NCI-H2081 treated with DMSO at 0.1 percent for 48 hours (cell line): ENCODE results near the gene CCDC87.
A peak's percentile ranks its signal among the peaks of the same experiment; 100 is the strongest.
"Not testable (repeated sequence)": the region's sequence is repeated elsewhere in the genome, so short reads cannot be mapped to it uniquely, and the experiment has no call there.

Source experiments
- DNase-seq: peaks from one replicate; lab custom pipeline; 2025; lab: John Stamatoyannopoulos, UW

Gene CCDC87

DNA sequence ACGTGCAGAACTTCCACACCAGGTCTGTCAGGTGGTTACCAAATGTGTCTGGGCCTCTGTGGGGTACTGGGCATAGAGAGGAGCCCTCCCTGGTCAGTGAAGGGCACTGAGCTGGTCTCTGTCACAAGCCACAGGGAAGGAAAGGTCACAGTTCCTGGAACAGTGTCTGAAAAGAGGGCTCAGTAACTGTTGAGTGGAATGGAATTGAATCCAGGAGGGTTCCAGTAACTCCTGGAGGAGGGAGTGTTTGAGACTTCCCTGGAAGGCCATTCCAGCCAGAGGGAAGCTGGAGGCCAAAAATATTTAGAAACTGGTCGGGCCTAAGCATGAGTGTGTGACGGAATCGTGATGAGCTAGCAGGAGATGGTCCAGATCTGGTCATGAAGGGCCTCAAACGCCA lies 38.3 kb downstream of the CCDC87 start:
- DNase-seq, result no peak

DNA sequence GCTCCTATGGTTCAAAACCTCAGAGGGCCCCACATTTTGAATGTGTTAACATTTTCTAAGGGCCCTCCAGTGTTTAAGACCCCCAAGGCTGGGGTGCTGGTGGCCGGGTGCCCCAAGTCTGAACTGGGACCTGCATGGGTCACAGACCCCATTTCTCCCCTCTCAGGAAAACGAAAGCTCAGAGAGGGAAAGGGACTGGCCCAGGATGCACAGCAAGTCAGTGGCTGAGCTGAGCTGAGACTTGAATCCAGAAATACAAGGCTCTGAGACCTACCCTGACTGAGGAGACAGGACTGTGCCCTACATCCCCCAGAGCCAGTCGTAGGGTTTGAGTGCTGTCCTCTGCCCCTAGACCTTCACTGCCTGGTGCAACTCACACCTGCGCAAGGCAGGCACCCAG lies 42.0 kb downstream of the CCDC87 start:
- DNase-seq, result no peak

DNA sequence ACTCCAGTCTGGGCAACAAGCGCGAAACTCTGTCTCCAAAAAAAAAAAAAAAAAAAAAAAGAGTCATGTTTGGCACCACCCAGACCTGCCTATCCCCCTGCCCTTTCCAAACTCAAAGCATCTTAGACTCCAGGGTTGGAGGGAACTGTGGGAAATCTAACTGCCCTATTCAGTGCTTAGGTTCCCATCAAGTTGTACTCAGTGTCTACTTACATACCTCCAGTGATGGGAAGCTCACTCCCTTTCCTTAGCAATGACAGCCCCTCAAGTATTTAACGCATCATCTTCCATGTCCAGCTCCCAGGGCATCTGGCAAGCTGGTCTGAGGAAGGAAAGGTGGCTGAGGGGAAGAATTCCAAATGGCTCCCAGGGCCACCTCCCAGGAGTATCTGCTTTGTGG lies 43.2 kb downstream of the CCDC87 start:
- no peak for DNase-seq

DNA sequence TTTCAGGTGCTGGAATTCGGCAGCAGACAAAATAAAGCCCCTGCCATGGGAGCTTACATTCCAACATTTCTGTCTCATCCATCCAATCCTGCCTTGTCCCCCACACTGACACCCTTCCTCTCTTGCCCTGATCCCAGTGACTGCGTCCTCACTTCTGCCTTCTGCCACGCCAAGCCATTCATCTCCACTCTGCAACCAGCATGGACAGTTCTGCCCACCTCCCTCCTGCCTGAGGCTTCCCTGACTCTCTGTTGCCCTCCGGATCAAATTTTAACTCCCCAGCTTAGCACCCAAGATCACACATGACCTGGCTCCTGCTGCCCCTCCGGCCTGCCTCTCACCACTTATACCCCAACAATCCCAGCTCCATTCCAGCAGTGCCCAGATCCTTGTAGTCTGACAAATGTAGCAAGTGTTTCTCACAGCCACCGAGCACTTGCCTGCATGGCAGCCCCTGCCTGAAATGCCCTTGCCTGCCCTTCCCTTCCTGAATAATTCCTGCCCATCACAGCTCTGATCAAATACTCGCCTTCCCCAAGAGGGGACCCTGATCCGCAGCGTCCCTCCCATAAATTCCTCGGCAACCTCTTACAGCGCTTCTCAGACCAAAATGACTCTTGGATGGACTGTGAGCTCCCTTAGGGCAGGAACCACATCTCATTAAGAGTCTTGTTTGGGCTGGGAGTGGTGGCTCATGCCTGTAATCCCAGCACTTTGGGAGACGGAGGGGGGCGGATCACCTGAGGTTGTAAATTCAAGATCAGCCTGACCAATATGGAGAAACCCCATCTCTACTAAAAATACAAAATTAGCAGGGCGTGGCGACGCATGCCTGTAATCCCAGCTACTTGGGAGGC lies 43.9 kb downstream of the CCDC87 start:
- no peak for DNase-seq

DNA sequence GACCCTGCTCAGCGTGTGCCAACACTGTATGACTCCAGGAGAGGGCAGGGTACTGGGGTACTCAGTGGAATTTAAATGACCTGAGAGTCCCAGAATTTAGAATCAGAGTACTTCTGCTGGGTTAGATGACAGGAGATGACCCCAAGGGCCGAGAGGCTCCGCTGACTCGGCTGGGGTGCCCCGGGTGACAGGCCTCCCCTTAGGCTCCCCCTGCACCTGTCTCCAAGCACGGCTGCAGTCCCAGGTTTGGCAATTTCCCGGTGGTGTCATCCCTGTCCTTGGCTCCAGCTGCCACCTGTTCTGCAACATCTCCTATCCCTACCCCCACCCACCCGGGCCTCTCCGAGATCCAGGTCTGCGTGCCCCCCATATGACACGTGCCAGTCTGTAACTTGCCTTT lies 44.8 kb downstream of the CCDC87 start:
- no peak for DNase-seq

DNA sequence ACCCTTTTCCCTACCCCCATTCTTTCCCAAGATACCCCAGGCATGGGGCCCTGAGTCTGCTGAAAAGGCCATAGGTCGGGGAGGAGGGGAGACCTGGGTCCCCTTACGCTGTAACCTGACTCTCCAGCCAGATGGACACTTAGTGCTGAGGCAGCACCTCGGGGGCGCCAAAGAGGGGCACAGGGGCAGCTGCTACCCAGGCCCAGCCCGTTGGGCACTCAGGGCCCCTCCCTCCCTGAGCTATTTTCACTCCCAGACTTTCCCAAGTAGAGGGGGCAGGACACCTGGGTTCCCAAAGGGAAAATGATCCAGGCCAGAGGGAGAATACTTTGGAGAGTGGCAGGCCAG lies 45.2 kb downstream of the CCDC87 start:
- DNase-seq, result no peak

DNA sequence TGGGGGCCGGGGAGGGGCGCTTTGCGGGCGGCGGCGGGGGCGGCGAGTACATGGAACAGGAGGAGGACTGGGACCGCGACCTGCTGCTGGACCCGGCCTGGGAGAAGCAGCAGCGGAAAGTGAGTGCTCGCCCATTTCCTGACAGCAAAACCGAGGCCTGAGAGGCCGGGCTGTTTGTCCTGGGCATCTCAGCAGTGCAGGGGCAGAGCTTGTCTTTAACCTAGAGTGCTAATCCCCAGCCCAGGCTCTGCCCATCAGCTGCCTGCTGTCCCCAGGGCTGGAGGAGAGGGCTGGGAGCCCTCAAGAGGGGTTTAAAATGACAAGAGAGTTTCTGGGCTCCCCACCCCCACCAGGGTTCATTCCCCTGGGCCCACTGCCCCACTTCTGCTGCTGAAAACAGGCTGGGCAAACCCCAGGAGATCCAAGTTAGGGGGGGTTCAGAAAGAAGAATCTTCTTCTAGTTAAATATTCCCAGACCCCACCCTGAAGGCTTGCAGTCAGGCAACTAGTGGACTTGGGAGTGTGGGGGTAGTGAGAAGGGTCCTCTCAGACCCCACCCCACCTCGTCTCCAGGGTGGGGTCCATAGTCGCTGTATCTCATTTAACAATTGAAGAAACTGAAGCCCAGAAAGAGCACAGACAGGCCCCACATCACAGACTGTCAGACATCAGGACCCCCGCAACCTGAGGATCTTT lies 45.7 kb downstream of the CCDC87 start:
- DNase-seq, result no peak

DNA sequence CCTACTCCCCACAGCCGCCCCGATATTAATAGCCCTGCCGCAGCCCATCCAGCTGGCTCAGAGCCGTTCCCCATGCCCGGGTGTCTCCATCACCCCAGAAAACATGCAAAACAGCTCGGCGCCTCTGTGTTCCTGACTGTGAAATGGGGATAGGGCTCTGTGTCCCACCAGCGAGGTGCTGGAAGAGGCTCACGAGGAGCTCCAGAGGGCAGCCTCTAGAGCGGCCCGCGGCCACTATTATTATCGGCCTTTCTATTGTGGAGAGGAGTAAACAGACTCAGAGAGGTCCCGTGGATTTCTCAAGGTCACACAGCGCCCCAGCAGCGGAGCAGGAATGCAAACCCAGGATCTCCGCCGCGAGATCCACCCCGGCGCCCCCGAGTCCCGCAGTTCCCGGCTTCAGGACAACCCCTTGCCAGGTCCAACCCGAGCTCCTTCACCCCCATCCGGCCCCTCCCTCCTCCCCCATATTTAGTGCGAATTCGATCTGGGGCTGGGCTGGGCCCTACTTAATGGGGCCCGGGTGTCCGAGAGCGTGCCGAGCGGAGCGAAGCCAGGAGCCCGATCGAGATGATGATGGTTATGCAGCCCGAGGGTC lies 46.4 kb downstream of the CCDC87 start, which contains the start of gene ACTN3:
Gene ACTN3, plus strand, starts transcription at position 536 of the 598 bp plus-strand sequence. Its CDS starts 35 bp downstream, at position 571.
- DNase-seq, result no peak

DNA sequence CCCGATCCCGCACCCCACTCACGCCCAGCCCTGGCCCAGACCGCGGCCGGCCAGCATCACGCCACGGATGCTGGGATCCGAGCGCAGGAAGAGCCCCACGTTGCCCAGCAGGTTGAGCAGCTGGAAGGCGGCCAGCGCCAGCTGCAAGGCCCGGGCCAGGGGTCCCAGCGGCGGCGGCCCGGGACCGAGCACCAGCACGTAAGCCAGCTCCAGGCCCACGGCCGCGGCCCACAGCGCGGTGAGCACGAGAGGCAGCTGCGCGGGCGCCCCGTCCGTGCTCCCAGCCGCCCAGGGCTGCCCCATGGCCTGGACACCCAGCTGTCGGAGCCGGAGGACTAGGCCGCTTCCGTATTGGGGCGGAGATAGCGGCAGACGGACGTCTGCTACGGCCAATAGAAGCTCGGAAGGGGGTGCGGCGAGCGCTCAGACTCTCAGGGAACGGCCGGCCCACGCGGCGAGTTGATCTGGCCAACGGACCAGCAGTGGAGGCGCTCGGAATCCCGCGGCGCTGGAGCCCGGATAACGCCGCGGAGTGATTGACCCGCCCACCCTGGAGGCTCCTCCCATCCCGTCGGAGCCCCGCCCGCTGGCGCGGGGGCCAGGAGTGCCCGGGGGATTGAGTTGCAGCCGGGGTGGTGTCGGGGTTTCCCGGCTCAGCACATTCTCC lies 47.0 kb downstream of the CCDC87 start, which contains the start of gene ZDHHC24:
Gene ZDHHC24, minus strand, starts transcription at position 348 of the 667 bp plus-strand sequence. Its CDS starts 45 bp downstream, at position 303.
- peak; percentile 61 for DNase-seq

DNA sequence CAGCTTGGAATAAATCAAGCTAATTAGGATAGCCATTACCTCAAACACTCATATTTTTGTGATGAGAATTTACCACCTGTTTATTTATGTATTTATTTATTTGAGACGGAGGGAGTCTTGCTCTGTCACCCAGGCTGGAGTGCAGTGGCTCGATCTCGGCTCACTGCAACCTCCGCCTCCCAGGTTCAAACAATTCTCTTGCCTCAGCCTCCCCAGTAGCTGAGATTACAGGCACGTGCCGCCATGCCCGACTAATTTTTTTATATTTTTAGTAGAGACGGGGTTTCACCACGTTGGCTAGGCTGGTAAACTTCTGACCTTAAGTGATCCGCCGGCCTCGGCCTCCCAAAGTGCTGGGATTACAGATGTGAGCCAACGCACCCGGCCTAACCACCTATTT lies 47.9 kb downstream of the CCDC87 start:
- DNase-seq, result not testable (repeated sequence)

DNA sequence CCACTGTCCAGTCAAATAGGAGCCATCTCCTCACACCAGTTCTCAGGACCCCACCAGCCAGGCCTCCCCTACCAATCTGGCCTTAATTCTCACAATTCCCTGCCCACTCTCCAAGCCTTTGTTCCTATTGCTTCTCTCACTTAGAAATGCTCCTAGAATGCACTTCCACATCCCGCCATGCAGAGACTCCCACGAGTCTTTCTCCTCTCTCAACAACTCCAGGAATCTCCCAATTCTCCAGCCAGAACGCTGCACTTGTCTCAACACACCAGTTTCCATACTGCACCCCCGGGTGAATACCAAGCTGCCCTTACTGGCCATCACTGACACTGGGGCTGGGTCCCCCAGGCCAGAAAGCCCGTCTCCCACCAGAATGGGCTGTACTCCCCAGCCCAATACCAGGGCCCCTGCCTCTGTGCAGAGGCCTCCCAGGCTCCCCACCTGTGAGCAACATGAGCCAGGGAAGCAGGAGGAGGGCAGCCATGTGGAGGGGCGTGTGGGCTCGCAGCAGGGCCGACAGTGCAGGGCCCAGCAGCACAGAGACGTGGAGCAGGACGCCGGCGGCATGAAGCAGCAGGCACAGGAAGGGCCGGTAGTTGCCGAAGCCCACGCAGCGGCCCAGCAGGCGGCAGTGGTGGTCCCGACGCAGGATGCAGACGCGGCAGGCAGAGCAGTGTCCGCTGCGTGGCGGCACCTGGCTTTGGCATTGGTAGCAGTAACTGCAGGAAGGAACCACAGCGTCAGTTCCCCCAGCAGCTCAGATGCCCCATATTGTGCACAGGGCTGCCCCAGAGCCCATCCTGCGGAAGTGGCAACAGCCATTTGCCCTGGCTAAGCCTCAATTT lies 49.4 kb downstream of the CCDC87 start:
- DNase-seq, result no peak

DNA sequence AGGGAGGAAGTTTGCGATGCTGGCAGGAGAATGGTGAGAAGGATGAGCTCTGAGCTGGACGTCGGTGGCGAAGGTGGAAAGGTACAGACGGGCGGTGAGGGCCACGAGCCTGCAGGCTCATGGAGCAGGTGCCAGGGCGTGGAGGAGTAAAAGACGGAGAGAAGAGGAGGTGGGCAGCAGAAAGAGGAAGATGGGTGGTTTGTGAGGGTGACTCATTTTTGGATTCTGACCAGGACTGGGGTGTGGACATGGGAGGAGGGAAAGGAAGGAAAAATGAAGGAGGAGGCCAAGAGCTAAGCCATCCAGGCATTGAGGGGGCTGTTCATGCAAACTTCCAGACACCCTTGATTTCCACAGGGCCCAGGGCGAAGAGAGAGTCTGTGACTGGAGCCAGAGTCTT lies 50.5 kb downstream of the CCDC87 start:
- DNase-seq, result no peak

DNA sequence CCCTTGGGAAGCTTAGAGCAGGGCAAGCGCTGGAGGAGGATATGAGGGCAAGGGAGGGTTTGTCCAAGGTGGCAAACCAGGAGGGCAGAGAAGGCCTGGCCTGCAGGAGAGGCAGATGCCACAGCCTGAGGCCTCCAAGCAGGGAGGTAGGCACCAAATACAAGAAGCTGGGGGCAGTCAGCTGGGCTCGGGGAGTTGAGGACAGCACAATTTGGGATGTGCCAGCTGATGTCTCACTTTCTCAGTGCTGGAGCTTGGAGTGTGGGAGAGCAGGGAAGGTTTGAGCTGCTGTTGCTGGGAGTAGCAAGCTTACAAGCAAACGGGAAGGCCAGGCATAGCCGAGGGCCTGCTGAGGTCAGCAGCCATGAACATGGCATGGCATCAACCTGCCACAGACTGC lies 51.0 kb downstream of the CCDC87 start:
- no peak for DNase-seq

DNA sequence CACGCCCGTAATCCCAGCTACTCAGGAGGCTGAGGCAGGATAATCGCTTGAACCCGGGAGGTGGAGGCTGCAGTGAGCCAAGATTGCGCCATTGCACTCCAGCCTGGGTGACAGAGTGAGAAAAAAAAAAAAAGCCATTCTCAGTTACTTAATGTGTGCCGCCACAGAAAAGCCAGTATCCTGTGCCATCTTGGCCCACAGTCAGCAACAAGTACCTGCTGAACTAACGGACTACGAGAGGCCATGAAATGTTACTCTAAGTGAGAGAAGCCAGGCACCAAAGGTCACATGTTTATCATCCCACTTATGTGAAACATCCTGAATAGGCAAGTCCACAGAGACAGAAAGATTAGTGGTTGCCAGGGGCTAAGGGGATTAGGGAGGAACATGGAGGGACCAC lies 52.3 kb downstream of the CCDC87 start:
- not testable (repeated sequence) for DNase-seq
